ENCODE measurements around the gene SHOC2.

GRCh38 chr10:110993024-110993693 is 73.8 kb downstream of the SHOC2 start:
- no peak for TF ChIP-seq REST (IDR thresholded peaks at IDR 0.05; ENCODE audit: unreplicated experiment)
- TF ChIP-seq CTCF (conservative IDR thresholded peaks at IDR 0.05; ENCODE audit: low read depth in 2 of 2), result no peak
- no peak for TF ChIP-seq EZH2 (IDR thresholded peaks at IDR 0.05; ENCODE audit: low read depth, unreplicated experiment)
- no peak for TF ChIP-seq CREB1 (CRISPR knock-in tag; IDR thresholded peaks at IDR 0.05; ENCODE audit: low read depth)
- TF ChIP-seq, protein P1, sequence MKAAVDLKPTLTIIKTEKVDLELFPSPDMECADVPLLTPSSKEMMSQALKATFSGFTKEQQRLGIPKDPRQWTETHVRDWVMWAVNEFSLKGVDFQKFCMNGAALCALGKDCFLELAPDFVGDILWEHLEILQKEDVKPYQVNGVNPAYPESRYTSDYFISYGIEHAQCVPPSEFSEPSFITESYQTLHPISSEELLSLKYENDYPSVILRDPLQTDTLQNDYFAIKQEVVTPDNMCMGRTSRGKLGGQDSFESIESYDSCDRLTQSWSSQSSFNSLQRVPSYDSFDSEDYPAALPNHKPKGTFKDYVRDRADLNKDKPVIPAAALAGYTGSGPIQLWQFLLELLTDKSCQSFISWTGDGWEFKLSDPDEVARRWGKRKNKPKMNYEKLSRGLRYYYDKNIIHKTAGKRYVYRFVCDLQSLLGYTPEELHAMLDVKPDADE (IDR thresholded peaks at IDR 0.05), result no peak
- no peak for TF ChIP-seq EZH2phosphoT487 (IDR thresholded peaks at IDR 0.05; ENCODE audit: unreplicated experiment)
- no peak for TF ChIP-seq POLR2AphosphoS5 (IDR thresholded peaks at IDR 0.05; ENCODE audit: low read depth)
- TF ChIP-seq NANOG (IDR thresholded peaks at IDR 0.05; ENCODE audit: borderline replicate concordance), result no peak
- TF ChIP-seq, protein P2, sequence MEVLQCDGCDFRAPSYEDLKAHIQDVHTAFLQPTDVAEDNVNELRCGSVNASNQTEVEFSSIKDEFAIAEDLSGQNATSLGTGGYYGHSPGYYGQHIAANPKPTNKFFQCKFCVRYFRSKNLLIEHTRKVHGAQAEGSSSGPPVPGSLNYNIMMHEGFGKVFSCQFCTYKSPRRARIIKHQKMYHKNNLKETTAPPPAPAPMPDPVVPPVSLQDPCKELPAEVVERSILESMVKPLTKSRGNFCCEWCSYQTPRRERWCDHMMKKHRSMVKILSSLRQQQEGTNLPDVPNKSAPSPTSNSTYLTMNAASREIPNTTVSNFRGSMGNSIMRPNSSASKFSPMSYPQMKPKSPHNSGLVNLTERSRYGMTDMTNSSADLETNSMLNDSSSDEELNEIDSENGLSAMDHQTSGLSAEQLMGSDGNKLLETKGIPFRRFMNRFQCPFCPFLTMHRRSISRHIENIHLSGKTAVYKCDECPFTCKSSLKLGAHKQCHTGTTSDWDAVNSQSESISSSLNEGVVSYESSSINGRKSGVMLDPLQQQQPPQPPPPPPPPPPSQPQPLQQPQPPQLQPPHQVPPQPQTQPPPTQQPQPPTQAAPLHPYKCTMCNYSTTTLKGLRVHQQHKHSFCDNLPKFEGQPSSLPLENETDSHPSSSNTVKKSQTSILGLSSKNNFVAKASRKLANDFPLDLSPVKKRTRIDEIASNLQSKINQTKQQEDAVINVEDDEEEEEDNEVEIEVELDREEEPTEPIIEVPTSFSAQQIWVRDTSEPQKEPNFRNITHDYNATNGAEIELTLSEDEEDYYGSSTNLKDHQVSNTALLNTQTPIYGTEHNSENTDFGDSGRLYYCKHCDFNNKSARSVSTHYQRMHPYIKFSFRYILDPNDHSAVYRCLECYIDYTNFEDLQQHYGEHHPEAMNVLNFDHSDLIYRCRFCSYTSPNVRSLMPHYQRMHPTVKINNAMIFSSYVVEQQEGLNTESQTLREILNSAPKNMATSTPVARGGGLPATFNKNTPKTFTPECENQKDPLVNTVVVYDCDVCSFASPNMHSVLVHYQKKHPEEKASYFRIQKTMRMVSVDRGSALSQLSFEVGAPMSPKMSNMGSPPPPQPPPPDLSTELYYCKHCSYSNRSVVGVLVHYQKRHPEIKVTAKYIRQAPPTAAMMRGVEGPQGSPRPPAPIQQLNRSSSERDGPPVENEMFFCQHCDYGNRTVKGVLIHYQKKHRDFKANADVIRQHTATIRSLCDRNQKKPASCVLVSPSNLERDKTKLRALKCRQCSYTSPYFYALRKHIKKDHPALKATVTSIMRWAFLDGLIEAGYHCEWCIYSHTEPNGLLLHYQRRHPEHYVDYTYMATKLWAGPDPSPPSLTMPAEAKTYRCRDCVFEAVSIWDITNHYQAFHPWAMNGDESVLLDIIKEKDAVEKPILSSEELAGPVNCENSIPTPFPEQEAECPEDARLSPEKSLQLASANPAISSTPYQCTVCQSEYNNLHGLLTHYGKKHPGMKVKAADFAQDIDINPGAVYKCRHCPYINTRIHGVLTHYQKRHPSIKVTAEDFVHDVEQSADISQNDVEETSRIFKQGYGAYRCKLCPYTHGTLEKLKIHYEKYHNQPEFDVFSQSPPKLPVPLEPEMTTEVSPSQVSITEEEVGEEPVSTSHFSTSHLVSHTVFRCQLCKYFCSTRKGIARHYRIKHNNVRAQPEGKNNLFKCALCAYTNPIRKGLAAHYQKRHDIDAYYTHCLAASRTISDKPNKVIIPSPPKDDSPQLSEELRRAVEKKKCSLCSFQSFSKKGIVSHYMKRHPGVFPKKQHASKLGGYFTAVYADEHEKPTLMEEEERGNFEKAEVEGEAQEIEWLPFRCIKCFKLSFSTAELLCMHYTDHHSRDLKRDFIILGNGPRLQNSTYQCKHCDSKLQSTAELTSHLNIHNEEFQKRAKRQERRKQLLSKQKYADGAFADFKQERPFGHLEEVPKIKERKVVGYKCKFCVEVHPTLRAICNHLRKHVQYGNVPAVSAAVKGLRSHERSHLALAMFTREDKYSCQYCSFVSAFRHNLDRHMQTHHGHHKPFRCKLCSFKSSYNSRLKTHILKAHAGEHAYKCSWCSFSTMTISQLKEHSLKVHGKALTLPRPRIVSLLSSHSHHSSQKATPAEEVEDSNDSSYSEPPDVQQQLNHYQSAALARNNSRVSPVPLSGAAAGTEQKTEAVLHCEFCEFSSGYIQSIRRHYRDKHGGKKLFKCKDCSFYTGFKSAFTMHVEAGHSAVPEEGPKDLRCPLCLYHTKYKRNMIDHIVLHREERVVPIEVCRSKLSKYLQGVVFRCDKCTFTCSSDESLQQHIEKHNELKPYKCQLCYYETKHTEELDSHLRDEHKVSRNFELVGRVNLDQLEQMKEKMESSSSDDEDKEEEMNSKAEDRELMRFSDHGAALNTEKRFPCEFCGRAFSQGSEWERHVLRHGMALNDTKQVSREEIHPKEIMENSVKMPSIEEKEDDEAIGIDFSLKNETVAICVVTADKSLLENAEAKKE (CRISPR knock-in tag; IDR thresholded peaks at IDR 0.05), result no peak
